GM12878 (cell line): ENCODE measurements around the gene UNC13B. TPM values are rescaled to one million over a fixed set of nuclear protein-coding genes. Genes with fewer than 3 reads are reported as not detected.

ENCODE experiments used
- ATAC-seq: fragments of 200-7000 bp; cut with Tn5 transposase; 3 replicates; pipeline ENCODE4 v1.9.1; 2020; ENCODE audit warnings: mild to moderate bottlenecking, moderate library complexity
- BruUV-seq: library from RNA; stranded (reverse); fragments of 400-500 nt; replicated peaks from 2 replicates; lab custom pipeline; 2021; lab: Mats Ljungman, UMichigan
- CTCF ChIA-PET: fragments of 300-600 bp; sonication (Branson Sonifier 250); formaldehyde crosslinking; extraction: SDS; loops from one replicate; lab custom pipeline; 2021; ENCODE audit warnings: inconsistent platforms; lab: Yijun Ruan, JAX
- POLR2A ChIA-PET: fragments of 350-600 bp; formaldehyde crosslinking; extraction: SDS; loops from one replicate; lab custom pipeline; 2021; ENCODE audit warnings: inconsistent platforms; lab: Charles Lee
- RAD21 ChIA-PET: fragments of 300-600 bp; sonication (Branson Sonifier 250); formaldehyde crosslinking; loops from one replicate; lab custom pipeline; 2023; ENCODE audit warnings: antibody characterized with exemption; ENCODE audit not compliant: unreplicated experiment; lab: Charles Lee
- SMC1A ChIA-PET: fragments of 300-600 bp; sonication (Branson Sonifier 250); formaldehyde crosslinking; loops from one replicate; lab custom pipeline; 2023; ENCODE audit not compliant: unreplicated experiment, uncharacterized antibody; lab: Charles Lee
- DNase-seq: peaks from one replicate; pipeline ENCODE4 v3.0.0-alpha.2; 2011; ENCODE audit warnings: low read depth, low spot score
- FAIRE-seq: peaks from 3 replicates; lab custom pipeline; 2011; peaks lifted over from hg19 to GRCh38; lab: Jason Lieb, UNC
- H2AFZ ChIP-seq: 2 replicates; pipeline ENCODE4 v1.6.0; 2011; ENCODE audit warnings: low read depth, low read length, control low read depth; ENCODE audit not compliant: control insufficient read depth
- H3K27ac ChIP-seq: 2 replicates; pipeline ENCODE4 v1.5.1; 2011; ENCODE audit warnings: control low read depth; ENCODE audit not compliant: control insufficient read depth, insufficient read depth
- H3K27me3 ChIP-seq, 2 experiments: replicated peaks in 1 of 2; 2 replicates each; pipeline versions ENCODE4 v1.6.0 to v1.6.1; 2011; ENCODE audit warnings: low read length in 1 of 2; ENCODE audit not compliant: control insufficient read depth in 2 of 2, insufficient read depth in 2 of 2
- H3K36me3 ChIP-seq, 2 experiments: 2 replicates each; pipeline ENCODE4 v1.5.1; 2011; ENCODE audit warnings: low read length in 1 of 2; ENCODE audit not compliant: control insufficient read depth in 2 of 2, insufficient read depth in 2 of 2
- H3K4me1 ChIP-seq: 2 replicates; pipeline ENCODE4 v1.6.1; 2011; ENCODE audit warnings: mild to moderate bottlenecking, low read length, moderate library complexity, mixed read lengths; ENCODE audit not compliant: control insufficient read depth, insufficient read depth
- H3K4me2 ChIP-seq: 2 replicates; pipeline ENCODE4 v1.6.0; 2011; ENCODE audit warnings: control low read depth; ENCODE audit not compliant: control insufficient read depth, insufficient read depth
- H3K4me3 ChIP-seq: fragments of 200-600 bp; sonication (generic); 2 replicates; pipeline ENCODE4 v1.5.1; 2016
- H3K79me2 ChIP-seq: 2 replicates; pipeline ENCODE4 v1.6.0; 2011; ENCODE audit warnings: low read length; ENCODE audit not compliant: control insufficient read depth, insufficient read depth
- H3K9ac ChIP-seq: 2 replicates; pipeline ENCODE4 v1.8.0; 2011; ENCODE audit warnings: low read length, control low read depth, mixed read lengths; ENCODE audit not compliant: control insufficient read depth, insufficient read depth
- H3K9me3 ChIP-seq: replicated peaks from 3 replicates; pipeline ENCODE4 v1.5.1; 2011; ENCODE audit warnings: mild to moderate bottlenecking, low read length; ENCODE audit not compliant: control insufficient read depth, insufficient read depth
- H4K20me1 ChIP-seq: 2 replicates; pipeline ENCODE4 v1.6.0; 2011; ENCODE audit not compliant: control insufficient read depth, insufficient read depth
- E4F1 ChIP-seq: fragments of 450-650 bp; IDR thresholded peaks from 2 replicates; pipeline ENCODE4 v1.6.1; 2018; ENCODE audit warnings: borderline replicate concordance, mild to moderate bottlenecking; ENCODE audit not compliant: partially characterized antibody
- HDAC6 ChIP-seq: fragments of 200-600 bp; sonication (generic); IDR thresholded peaks from one replicate; pipeline ENCODE4 v1.8.0; 2017; ENCODE audit warnings: antibody characterized with exemption; ENCODE audit not compliant: unreplicated experiment
- STAT3 ChIP-seq: IDR thresholded peaks from 2 replicates; pipeline ENCODE4 v1.6.1; 2011; ENCODE audit warnings: low read depth, low read length, improper control_type of control experiment
- SUPT20H ChIP-seq: IDR thresholded peaks from 2 replicates; pipeline ENCODE4 v1.6.1; 2011; ENCODE audit warnings: low read depth, mild to moderate bottlenecking, low read length, moderate library complexity, borderline replicate concordance; ENCODE audit not compliant: control insufficient read depth
- TARDBP ChIP-seq: IDR thresholded peaks from 2 replicates; pipeline ENCODE4 v1.6.1; 2016; ENCODE audit warnings: borderline replicate concordance
- WGBS: methylation state at CpG from one replicate; pipeline ENCODE4 v1.1.6; 2016; ENCODE audit warnings: low lambda C conversion rate; ENCODE audit not compliant: insufficient replicate concordance, insufficient coverage; ENCODE audit errors: missing lambda C conversion rate; 5-methylcytosine and 5-hydroxymethylcytosine counted together
- in situ Hi-C: fragments of 300-500 bp; cut with MboI; formaldehyde crosslinking; loops from 9 replicates; pipeline ENCODE4 v1.14.3; 2018; ENCODE audit warnings: mixed read lengths
- intact Hi-C: fragments of 100-400 bp; cut with micrococcal nuclease; formaldehyde crosslinking; loops from one replicate; pipeline ENCODE4 v1.14.2; 2022; ENCODE audit not compliant: unreplicated experiment
- polyA plus RNA-seq, 11 experiments: library from polyadenylated mRNA; depleted of rRNA in 4 of 11; unstranded in 6 of 11; stranded (reverse) in 5 of 11; fragments of >200 nt; fragmentation: Nextera tagmentation in 4 of 11; fragmentation: Illumina TruSeq in 1 of 11; extraction: Ambion mirVana in 4 of 11; extraction: Trizol in 1 of 11; gene quantifications; 1 replicate in 1 of 11; 2 replicates in 10 of 11; pipeline versions ENCODE4 v1.2.1 to v1.2.3, GENCODE V29; 2011 to 2016; ENCODE audit warnings: inconsistent platforms in 2 of 11, missing spikeins in 2 of 11, low read depth in 1 of 11
- total RNA-seq, 4 experiments: library from RNA; depleted of rRNA in 3 of 4; stranded (reverse); fragments of >200 nt in 3 of 4; fragmentation: Illumina TruSeq in 1 of 4; extraction: Trizol in 1 of 4; gene quantifications; 2 replicates each; pipeline versions ENCODE4 v1.2.1 to v1.2.3, GENCODE V29; 2013 to 2021

The UNC13B gene
- total and polyA plus RNA-seq, 10 of the 15 experiments (the other 5 are each of a cell fraction or from before 2014, with no cell fraction given) = under 0.01 to 0.42 (median 0.06) TPM; not detected in 4

GRCh38 chr9:35431467-35431866 lies 269.7 kb downstream of the UNC13B start:
- no TSS peak for BruUV-seq
- no peak for TF ChIP-seq E4F1
- no peak for TF ChIP-seq SUPT20H
- TF ChIP-seq HDAC6 = no peak
- WGBS = 0% methylated on average over 1 of the region's 1 CpG
- no peak for DNase-seq
- intact Hi-C loops (no loop called here), in situ Hi-C loops (no loop called here)
- Histone ChIP-seq H3K79me2 (no peaks in the 10 kb centered on the region), H3K9ac (no peak overlapping the region), H4K20me1 (no peaks in the 10 kb centered on the region), H3K4me3 (no peak overlapping the region), H3K4me2 (no peak overlapping the region), H3K27me3 (no peaks in the 10 kb centered on the region), H3K4me1 (no peaks in the 10 kb centered on the region), H2AFZ (no peak overlapping the region), H3K36me3 (no peaks in the 10 kb centered on the region), H3K9me3 (no peaks in the 10 kb centered on the region), H3K27ac (no peak overlapping the region)
- SMC1A ChIA-PET = no interaction called here
- POLR2A ChIA-PET = no interaction called here
- CTCF ChIA-PET = no interaction called here
- ATAC-seq = no peak
- no peak for FAIRE-seq
- RAD21 ChIA-PET = no interaction called here

GRCh38 chr9:35432076-35432475 lies 270.3 kb downstream of the UNC13B start:
- H3K4me1 ChIP-seq = no peaks in the 10 kb centered on the region
- no peaks in the 10 kb centered on the region for H3K27me3 ChIP-seq
- no peak for FAIRE-seq
- H3K9ac ChIP-seq = no peak overlapping the region
- ChIA-PET POLR2A (no interaction called here), RAD21 (no interaction called here), SMC1A (no interaction called here), CTCF (no interaction called here)
- no TSS peak for BruUV-seq
- H3K9me3 ChIP-seq = no peaks in the 10 kb centered on the region
- in situ Hi-C loops (no loop called here), intact Hi-C loops (no loop called here)
- H3K4me2 ChIP-seq = no peak overlapping the region
- TF ChIP-seq TARDBP (no peak), STAT3 (no peak)
- WGBS = 28% methylated on average over 2 of the region's 2 CpGs
- no peaks in the 10 kb centered on the region for H3K36me3 ChIP-seq
- H3K27ac ChIP-seq = no peak overlapping the region
- H3K4me3 ChIP-seq = no peak overlapping the region
- no peaks in the 10 kb centered on the region for H4K20me1 ChIP-seq
- H2AFZ ChIP-seq = no peak overlapping the region
- no peak for ATAC-seq
- no peak for DNase-seq
- no peaks in the 10 kb centered on the region for H3K79me2 ChIP-seq
